Loucy (cell line): Measurements from ENCODE around the gene PTGER3.

ENCODE experiments used
- H2AFZ ChIP-seq: fragments of 200-600 bp; sonication (generic); 2 replicates; pipeline ENCODE4 v1.6.0; 2016; ENCODE audit warnings: antibody characterized with exemption, mild to moderate bottlenecking, low read length, moderate library complexity
- H3F3A ChIP-seq: fragments of 200-600 bp; 2 replicates; pipeline ENCODE4 v1.6.0; 2016; ENCODE audit warnings: antibody characterized with exemption, low read depth, mild to moderate bottlenecking
- H3K27me3 ChIP-seq: fragments of 200-600 bp; sonication (generic); 2 replicates; pipeline ENCODE4 v1.6.1; 2014; ENCODE audit warnings: low read length, mild to moderate bottlenecking; ENCODE audit not compliant: insufficient read depth, poor library complexity, severe bottlenecking
- H3K36me3 ChIP-seq: fragments of 200-600 bp; sonication (generic); 2 replicates; pipeline ENCODE4 v1.6.1; 2016; ENCODE audit warnings: low read length; ENCODE audit not compliant: insufficient read depth
- H3K4me1 ChIP-seq: fragments of 200-600 bp; sonication (generic); 2 replicates; pipeline ENCODE4 v1.5.1; 2014; ENCODE audit warnings: low read length, mild to moderate bottlenecking; ENCODE audit not compliant: insufficient read depth, poor library complexity, severe bottlenecking
- H3K4me2 ChIP-seq: fragments of 200-600 bp; sonication (generic); 2 replicates; pipeline ENCODE4 v1.6.0; 2014; ENCODE audit warnings: antibody characterized with exemption, low read length, low read depth, mild to moderate bottlenecking; ENCODE audit not compliant: poor library complexity, severe bottlenecking
- H3K4me3 ChIP-seq: fragments of 200-600 bp; sonication (generic); 2 replicates; pipeline ENCODE4 v1.5.1; 2014; ENCODE audit warnings: low read length, mild to moderate bottlenecking, mixed read lengths; ENCODE audit not compliant: poor library complexity, severe bottlenecking
- H3K79me2 ChIP-seq: fragments of 200-600 bp; sonication (generic); 2 replicates; pipeline ENCODE4 v1.6.1; 2014; ENCODE audit warnings: low read length; ENCODE audit not compliant: insufficient read depth
- H3K9ac ChIP-seq: fragments of 200-600 bp; sonication (generic); 2 replicates; pipeline ENCODE4 v1.6.0; 2014; ENCODE audit warnings: mild to moderate bottlenecking, low read depth, low read length, moderate library complexity; ENCODE audit not compliant: poor library complexity, severe bottlenecking
- H3K9me2 ChIP-seq: fragments of 200-600 bp; sonication (generic); replicated peaks from 2 replicates; pipeline ENCODE4 v1.6.1; 2016; ENCODE audit warnings: low read depth, low read length, mixed read lengths
- H3K9me3 ChIP-seq: fragments of 200-600 bp; sonication (generic); 2 replicates; pipeline ENCODE4 v1.6.1; 2014; ENCODE audit warnings: mild to moderate bottlenecking, antibody characterized with exemption, low read length, low read depth; ENCODE audit not compliant: insufficient read depth
- H4K20me1 ChIP-seq: fragments of 200-600 bp; sonication (generic); 2 replicates; pipeline ENCODE4 v1.6.0; 2014; ENCODE audit warnings: antibody characterized with exemption, low read length, mild to moderate bottlenecking; ENCODE audit not compliant: insufficient read depth, poor library complexity, severe bottlenecking
- EZH2phosphoT487 ChIP-seq: fragments of 200-600 bp; IDR thresholded peaks from 2 replicates; pipeline ENCODE4 v1.6.1; 2018; ENCODE audit warnings: antibody characterized with exemption, mild to moderate bottlenecking, moderate library complexity, borderline replicate concordance
- TF ChIP-seq, protein P1 (sequence below): fragments of 200-600 bp; sonication (generic); conservative IDR thresholded peaks from 2 replicates; pipeline ENCODE4 v1.5.1; 2014; ENCODE audit warnings: mild to moderate bottlenecking, antibody characterized with exemption, low read length

Gene PTGER3

GRCh38 chr1:70961374-70961975 is 86.1 kb downstream of the PTGER3 start:
- Histone ChIP-seq H3K4me1 (no peaks in the 10 kb centered on the region), H3K9ac (no peak overlapping the region), H3K79me2 (no peaks in the 10 kb centered on the region), H3F3A (no peaks in the 10 kb centered on the region), H3K4me3 (no peak overlapping the region), H3K9me3 (0 out of 2 replicates have a peak, but pooled peaks cover 9% of the 10 kb centered on the region), H3K27me3 (no peaks in the 10 kb centered on the region), H3K9me2 (no peaks in the 10 kb centered on the region), H3K4me2 (no peak overlapping the region), H2AFZ (no peak overlapping the region), H3K36me3 (no peaks in the 10 kb centered on the region; the same call in 1 of the 2 replicates), H4K20me1 (no peaks in the 10 kb centered on the region)
- TF ChIP-seq, protein P1, sequence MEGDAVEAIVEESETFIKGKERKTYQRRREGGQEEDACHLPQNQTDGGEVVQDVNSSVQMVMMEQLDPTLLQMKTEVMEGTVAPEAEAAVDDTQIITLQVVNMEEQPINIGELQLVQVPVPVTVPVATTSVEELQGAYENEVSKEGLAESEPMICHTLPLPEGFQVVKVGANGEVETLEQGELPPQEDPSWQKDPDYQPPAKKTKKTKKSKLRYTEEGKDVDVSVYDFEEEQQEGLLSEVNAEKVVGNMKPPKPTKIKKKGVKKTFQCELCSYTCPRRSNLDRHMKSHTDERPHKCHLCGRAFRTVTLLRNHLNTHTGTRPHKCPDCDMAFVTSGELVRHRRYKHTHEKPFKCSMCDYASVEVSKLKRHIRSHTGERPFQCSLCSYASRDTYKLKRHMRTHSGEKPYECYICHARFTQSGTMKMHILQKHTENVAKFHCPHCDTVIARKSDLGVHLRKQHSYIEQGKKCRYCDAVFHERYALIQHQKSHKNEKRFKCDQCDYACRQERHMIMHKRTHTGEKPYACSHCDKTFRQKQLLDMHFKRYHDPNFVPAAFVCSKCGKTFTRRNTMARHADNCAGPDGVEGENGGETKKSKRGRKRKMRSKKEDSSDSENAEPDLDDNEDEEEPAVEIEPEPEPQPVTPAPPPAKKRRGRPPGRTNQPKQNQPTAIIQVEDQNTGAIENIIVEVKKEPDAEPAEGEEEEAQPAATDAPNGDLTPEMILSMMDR: no peak
- no peak for TF ChIP-seq EZH2phosphoT487

DNA sequence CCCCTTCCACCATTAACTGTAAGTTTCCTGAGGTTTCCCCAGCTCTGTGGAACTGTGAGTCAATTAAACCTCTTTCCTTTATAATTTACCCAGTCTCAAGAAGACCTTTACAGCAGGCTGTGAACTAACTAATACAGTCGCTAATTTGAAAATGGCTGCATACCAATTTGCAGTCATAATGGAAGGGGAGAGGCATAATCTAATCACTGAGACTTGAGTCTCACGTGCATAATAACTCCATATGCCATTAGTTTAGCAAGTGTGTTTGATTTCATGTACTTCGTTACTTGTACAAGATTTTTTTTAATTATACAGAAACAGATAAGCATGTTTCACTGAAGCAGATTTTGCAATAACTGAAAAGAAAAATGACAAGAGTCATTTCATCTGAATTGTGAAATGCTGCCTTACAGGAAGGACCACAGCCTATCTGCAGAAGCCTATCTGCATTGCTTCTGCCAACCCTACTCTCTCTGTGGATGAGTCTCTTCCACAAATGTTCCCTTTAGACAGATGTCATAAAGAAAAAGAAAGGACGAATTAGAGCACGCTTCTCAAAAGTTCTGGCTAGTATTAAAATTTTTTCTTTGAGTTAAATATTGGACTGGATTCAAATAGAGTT is 99.1 kb downstream of the PTGER3 start:
- Histone ChIP-seq H3K36me3 (no peaks in the 10 kb centered on the region), H3K4me2 (no peak overlapping the region), H3K4me3 (no peak overlapping the region), H3K9ac (no peak overlapping the region), H3F3A (no peaks in the 10 kb centered on the region), H3K4me1 (no peaks in the 10 kb centered on the region), H3K9me3 (0 out of 2 replicates have a peak, but pooled peaks cover 2% of the 10 kb centered on the region), H3K27me3 (no peaks in the 10 kb centered on the region), H2AFZ (no peak overlapping the region), H4K20me1 (no peaks in the 10 kb centered on the region), H3K79me2 (no peaks in the 10 kb centered on the region), H3K9me2 (no peaks in the 10 kb centered on the region)
- no peak for TF ChIP-seq EZH2phosphoT487
- TF ChIP-seq, protein P1: no peak

GRCh38 chr1:70947835-70948234 is 99.8 kb downstream of the PTGER3 start:
- no peak overlapping the region for H3K9ac ChIP-seq
- no peak overlapping the region for H3K4me2 ChIP-seq
- 0 out of 2 replicates have a peak, but pooled peaks cover 2% of the 10 kb centered on the region for H3K9me3 ChIP-seq
- no peak overlapping the region for H3K4me3 ChIP-seq
- no peak overlapping the region for H2AFZ ChIP-seq
- H3K27me3 ChIP-seq: no peaks in the 10 kb centered on the region
- no peaks in the 10 kb centered on the region for H3K36me3 ChIP-seq
- H3K79me2 ChIP-seq: no peaks in the 10 kb centered on the region
- H3F3A ChIP-seq: no peaks in the 10 kb centered on the region
- no peaks in the 10 kb centered on the region for H3K4me1 ChIP-seq
- H3K9me2 ChIP-seq: no peaks in the 10 kb centered on the region
- H4K20me1 ChIP-seq: no peaks in the 10 kb centered on the region
- no peak for TF ChIP-seq EZH2phosphoT487
- TF ChIP-seq, protein P1: no peak
